K562 (cell line): ENCODE data around the gene U2SURP. TPM values are rescaled to one million over a fixed set of nuclear protein-coding genes. Genes with fewer than 3 reads are reported as not detected.

Experiments used
- ATAC-seq: fragments of 200-7000 bp; cut with Tn5 transposase; 3 replicates; pipeline ENCODE4 v1.9.1; 2020; ENCODE audit warnings: moderate library complexity
- BruUV-seq: library from RNA; stranded (reverse); fragments of 400-500 nt; replicated peaks from 2 replicates; lab custom pipeline; 2021; lab: Mats Ljungman, UMichigan
- CTCF ChIA-PET: fragments of 300-600 bp; formaldehyde crosslinking; extraction: SDS; loops from one replicate; lab custom pipeline; 2021; ENCODE audit warnings: low intra/inter-chr PET ratio; lab: Yijun Ruan, JAX
- POLR2A ChIA-PET: fragments of 300-600, 350-650 bp; sonication (Branson Sonifier 250); formaldehyde crosslinking; extraction: SDS; loops from one replicate; lab custom pipeline; 2021; ENCODE audit warnings: antibody characterized with exemption, inconsistent platforms; lab: Yijun Ruan, JAX
- DNase-seq, 4 experiments: peaks; one replicate each; pipeline versions ENCODE4 v3.0.0 to v3.0.0-alpha.2; 2011 to 2018; ENCODE audit warnings: low spot score in 3 of 4, mixed read lengths in 3 of 4; ENCODE audit errors: extremely low read depth in 1 of 4
- FAIRE-seq: peaks from 2 replicates; lab custom pipeline; 2011; peaks lifted over from hg19 to GRCh38; lab: Jason Lieb, UNC
- H2AFZ ChIP-seq: 2 replicates; pipeline ENCODE4 v1.6.0; 2011; ENCODE audit warnings: low read depth, low read length, control low read depth, inconsistent platforms
- H3K27ac ChIP-seq: fragments of 200-600 bp; 3 replicates; pipeline ENCODE4 v1.8.0; 2011; ENCODE audit warnings: low read depth, mild to moderate bottlenecking, control low read depth, inconsistent platforms, low read length, moderate library complexity, mixed read lengths; ENCODE audit errors: extremely low read depth
- H3K27me3 ChIP-seq, 2 experiments: fragments of 300-600 bp in 1 of 2; 2 replicates in 1 of 2; 3 replicates in 1 of 2; pipeline versions ENCODE4 v1.6.0 to v1.8.0; 2011; ENCODE audit warnings: inconsistent platforms in 2 of 2, low read length in 2 of 2, mild to moderate bottlenecking in 1 of 2, mixed read lengths in 1 of 2, moderate library complexity in 1 of 2; ENCODE audit not compliant: control insufficient read depth in 2 of 2, insufficient read depth in 2 of 2
- H3K36me3 ChIP-seq: fragments of 300-600 bp; 3 replicates; pipeline ENCODE4 v1.8.0; 2011; ENCODE audit warnings: mild to moderate bottlenecking, low read length, inconsistent platforms; ENCODE audit not compliant: control insufficient read depth, insufficient read depth
- H3K4me1 ChIP-seq, 2 experiments: fragments of 200-600 bp in 1 of 2; replicated peaks in 1 of 2; 2 replicates in 1 of 2; 3 replicates in 1 of 2; pipeline versions ENCODE4 v1.5.1 to v1.8.0; 2011; ENCODE audit warnings: inconsistent platforms in 2 of 2, low read length in 2 of 2, mild to moderate bottlenecking in 1 of 2, mixed read lengths in 1 of 2, moderate library complexity in 1 of 2; ENCODE audit not compliant: control insufficient read depth in 2 of 2, insufficient read depth in 2 of 2
- H3K4me2 ChIP-seq: 2 replicates; pipeline ENCODE4 v1.6.1; 2011; ENCODE audit warnings: low read length, control low read depth, inconsistent platforms, mixed read lengths; ENCODE audit not compliant: insufficient read depth
- H3K4me3 ChIP-seq: fragments of 200-600 bp; sonication (generic), shearing (Covaris generic); 2 replicates; pipeline ENCODE4 v1.5.1; 2016; ENCODE audit warnings: control low read depth, inconsistent platforms
- H3K79me2 ChIP-seq: fragments of 200-600 bp; 3 replicates; pipeline ENCODE4 v1.8.0; 2011; ENCODE audit warnings: low read length, inconsistent platforms; ENCODE audit not compliant: control insufficient read depth, insufficient read depth
- H3K9ac ChIP-seq, 2 experiments: 2 replicates each; pipeline versions ENCODE4 v1.6.0 to v1.6.1; 2011; ENCODE audit warnings: low read depth in 2 of 2, low read length in 2 of 2, control low read depth in 1 of 2, inconsistent platforms in 1 of 2, mild to moderate bottlenecking in 1 of 2, mixed read lengths in 1 of 2; ENCODE audit not compliant: insufficient read depth in 1 of 2
- H3K9me1 ChIP-seq: one replicate; pipeline ENCODE4 v1.6.0; 2011; ENCODE audit warnings: inconsistent platforms, mild to moderate bottlenecking, low read length, moderate library complexity; ENCODE audit not compliant: control insufficient read depth, insufficient read depth
- H3K9me3 ChIP-seq: replicated peaks from 2 replicates; pipeline ENCODE4 v1.5.1; 2011; ENCODE audit warnings: low read depth, low read length, inconsistent platforms; ENCODE audit not compliant: control insufficient read depth, insufficient read depth
- H4K20me1 ChIP-seq: replicated peaks from 2 replicates; pipeline ENCODE4 v1.6.1; 2011; ENCODE audit warnings: low read length, inconsistent platforms, mixed read lengths; ENCODE audit not compliant: control insufficient read depth, insufficient read depth
- BRD9 ChIP-seq: fragments of 450-650 bp; IDR thresholded peaks from 2 replicates; pipeline ENCODE4 v1.6.1; 2018; ENCODE audit warnings: low read depth; ENCODE audit not compliant: partially characterized antibody
- BRF1 ChIP-seq: IDR thresholded peaks from 3 replicates; pipeline ENCODE4 v1.6.1; 2011; ENCODE audit warnings: borderline replicate concordance, mild to moderate bottlenecking; ENCODE audit not compliant: insufficient read length; ENCODE audit errors: extremely low read depth
- CBFB ChIP-seq: sonication (generic); formaldehyde crosslinking; IDR thresholded peaks from 2 replicates; pipeline ENCODE4 v1.4.0; 2020; ENCODE audit warnings: mild to moderate bottlenecking, missing genetic modification reagents
- ETV5 ChIP-seq: sonication (generic); formaldehyde crosslinking; IDR thresholded peaks from 2 replicates; pipeline ENCODE4 v1.4.0; 2020; ENCODE audit warnings: low read depth, mild to moderate bottlenecking, missing genetic modification reagents
- HNRNPH1 ChIP-seq: fragments of 200-400 bp; formaldehyde crosslinking; optimal IDR thresholded peaks from 2 replicates; pipeline ENCODE3; 2017; ENCODE audit warnings: low read depth, mild to moderate bottlenecking, low read length, moderate library complexity
- IFI16 ChIP-seq: fragments of 250-450 bp; sonication (Bioruptor Pico); IDR thresholded peaks from 2 replicates; pipeline ENCODE4 v2.1.2; 2022; ENCODE audit warnings: mild to moderate bottlenecking, inconsistent platforms
- MECOM ChIP-seq: fragments of 250-450 bp; sonication (Bioruptor Pico); IDR thresholded peaks from 2 replicates; pipeline ENCODE4 v1.8.0; 2022; ENCODE audit warnings: inconsistent platforms
- NR4A1 ChIP-seq, 2 experiments: fragments of 250-450 bp in 1 of 2; fragments of 450-650 bp in 1 of 2; sonication (Bioruptor Pico) in 1 of 2; IDR thresholded peaks; 2 replicates each; pipeline versions ENCODE4 v1.4.0 to v1.6.1; 2016 to 2020; ENCODE audit warnings: mild to moderate bottlenecking in 2 of 2, missing compliant biosample characterization in 1 of 2, missing genetic modification characterization in 1 of 2, moderate library complexity in 1 of 2
- PML ChIP-seq: IDR thresholded peaks from 2 replicates; pipeline ENCODE4 v1.6.1; 2012; ENCODE audit warnings: low read length, inconsistent platforms
- POLR2AphosphoS2 ChIP-seq: IDR thresholded peaks from 2 replicates; pipeline ENCODE4 v1.6.1; 2012; ENCODE audit warnings: low read length, improper control_type of control experiment
- SFPQ ChIP-seq: fragments of 200-400 bp; formaldehyde crosslinking; IDR thresholded peaks from 2 replicates; pipeline ENCODE4 v1.6.1; 2017; ENCODE audit warnings: mild to moderate bottlenecking, low read depth, low read length, moderate library complexity
- ZBTB17 ChIP-seq: fragments of 450-650 bp; formaldehyde crosslinking; IDR thresholded peaks from 2 replicates; pipeline ENCODE4 v1.4.0; 2020; ENCODE audit warnings: mild to moderate bottlenecking
- ZNF77 ChIP-seq: fragments of 250-450 bp; sonication (Bioruptor Pico); IDR thresholded peaks from 2 replicates; pipeline ENCODE4 v1.5.0; 2020
- WGBS: fragments of 100-300 bp; shearing (Covaris generic); methylation state at CpG from one replicate; pipeline ENCODE4 v1.1.6; 2016; ENCODE audit warnings: low coverage, mixed read lengths; ENCODE audit not compliant: insufficient coverage; ENCODE audit errors: missing lambda C conversion rate; 5-methylcytosine and 5-hydroxymethylcytosine counted together
- in situ Hi-C: fragments of 300-500 bp; cut with MboI; formaldehyde crosslinking; loops from 4 replicates; pipeline ENCODE4 v1.15.0; 2018; ENCODE audit warnings: inconsistent platforms, mixed read lengths
- intact Hi-C: fragments of 100-400 bp; cut with micrococcal nuclease; formaldehyde crosslinking; loops from 2 replicates; pipeline ENCODE4 v1.14.2; 2022
- polyA plus RNA-seq, 8 experiments: library from polyadenylated mRNA; depleted of rRNA in 4 of 8; stranded (reverse) in 5 of 8; unstranded in 3 of 8; fragments of >200 nt; fragmentation: Nextera tagmentation in 2 of 8; fragmentation: Illumina TruSeq in 1 of 8; extraction: Ambion mirVana in 2 of 8; extraction: Trizol in 1 of 8; gene quantifications; 2 replicates each; pipeline versions ENCODE4 v1.2.1 to v1.2.3, GENCODE V29; 2011 to 2014; ENCODE audit warnings: inconsistent platforms in 1 of 8, missing spikeins in 1 of 8
- total RNA-seq, 7 experiments: library from RNA; depleted of rRNA in 6 of 7; stranded (reverse); fragments of >200 nt in 6 of 7; fragmentation: Illumina TruSeq in 2 of 7; extraction: Trizol in 2 of 7; gene quantifications; 2 replicates each; pipeline versions ENCODE4 v1.2.1 to v1.2.3, GENCODE V29; 2011 to 2021; ENCODE audit warnings: low replicate concordance in 1 of 7

Gene U2SURP
- total and polyA plus RNA-seq, 9 of the 15 experiments (the other 6 are each of a cell fraction or from before 2014, with no cell fraction given) = 128 to 322 (median 191) TPM

GRCh38 chr3:142952272-142953193, 48.8 kb upstream of the U2SURP start (continued):
- peak; percentile 32; the same call in 1 of the 2 replicates for TF ChIP-seq ZBTB17
- no peak for TF ChIP-seq MECOM (CRISPR knock-in tag)

GRCh38 chr3:142953443-142953842, 47.9 kb upstream of the U2SURP start:
- H3K9me3 ChIP-seq = no peaks in the 10 kb centered on the region
- CTCF ChIA-PET = no interaction called here
- H3K4me1 ChIP-seq = peaks cover 3 to 16% of the 10 kb centered on the region in 2 experiments; a peak in 3 of 5 replicates
- BruUV-seq = no TSS peak
- intact Hi-C loops = no loop called here
- no peaks in the 10 kb centered on the region for H3K36me3 ChIP-seq
- TF ChIP-seq POLR2AphosphoS2 = no peak
- no peak for TF ChIP-seq IFI16 (CRISPR knock-in tag)
- TF ChIP-seq BRD9 = no peak
- no peak for TF ChIP-seq HNRNPH1
- TF ChIP-seq CBFB (CRISPR knock-in tag) = no peak
- no peak for TF ChIP-seq ETV5 (CRISPR knock-in tag)
- TF ChIP-seq BRF1 = no peak
- no peak for TF ChIP-seq NR4A1 (CRISPR knock-in tag; IDR thresholded peaks at IDR 0.05)
- no peak for TF ChIP-seq NR4A1 (tag; IDR thresholded peaks at IDR 0.05)
- TF ChIP-seq PML = no peak
- TF ChIP-seq ZNF77 (CRISPR knock-in tag) = no peak
- TF ChIP-seq SFPQ = no peak
- WGBS = 45% methylated on average over 3 of the region's 3 CpGs
- in situ Hi-C loops = no loop called here
- H3K9ac ChIP-seq = no peak overlapping the region
- peak overlapping the region; percentile 75 for H2AFZ ChIP-seq
- POLR2A ChIA-PET = interaction anchor here (1.3 to 2.1 kb wide), 4 partner anchors 8 to 110 kb away, joined by 3 to 6 read pairs (median 4); no protein-coding TSS in a partner anchor
- no peak for DNase-seq
- H3K9me1 ChIP-seq = no peaks in the 10 kb centered on the region
- no peak for FAIRE-seq
- no peak overlapping the region for H3K4me2 ChIP-seq
- H4K20me1 ChIP-seq = no peaks in the 10 kb centered on the region
- no peak overlapping the region for H3K27ac ChIP-seq
- H3K4me3 ChIP-seq = no peak overlapping the region
- no peaks in the 10 kb centered on the region for H3K27me3 ChIP-seq
- no peaks in the 10 kb centered on the region for H3K79me2 ChIP-seq
- ATAC-seq = peak; percentile 12; the same call in 2 of the 3 replicates
